GM21619 (cell line): ENCODE results near the gene CTDSP1.

Experiments used
- ATAC-seq: cut with Tn5 transposase; IDR thresholded peaks from one replicate; pipeline ENCODE4 v1.9.1; 2021; ENCODE audit not compliant: unreplicated experiment

The CTDSP1 gene

DNA sequence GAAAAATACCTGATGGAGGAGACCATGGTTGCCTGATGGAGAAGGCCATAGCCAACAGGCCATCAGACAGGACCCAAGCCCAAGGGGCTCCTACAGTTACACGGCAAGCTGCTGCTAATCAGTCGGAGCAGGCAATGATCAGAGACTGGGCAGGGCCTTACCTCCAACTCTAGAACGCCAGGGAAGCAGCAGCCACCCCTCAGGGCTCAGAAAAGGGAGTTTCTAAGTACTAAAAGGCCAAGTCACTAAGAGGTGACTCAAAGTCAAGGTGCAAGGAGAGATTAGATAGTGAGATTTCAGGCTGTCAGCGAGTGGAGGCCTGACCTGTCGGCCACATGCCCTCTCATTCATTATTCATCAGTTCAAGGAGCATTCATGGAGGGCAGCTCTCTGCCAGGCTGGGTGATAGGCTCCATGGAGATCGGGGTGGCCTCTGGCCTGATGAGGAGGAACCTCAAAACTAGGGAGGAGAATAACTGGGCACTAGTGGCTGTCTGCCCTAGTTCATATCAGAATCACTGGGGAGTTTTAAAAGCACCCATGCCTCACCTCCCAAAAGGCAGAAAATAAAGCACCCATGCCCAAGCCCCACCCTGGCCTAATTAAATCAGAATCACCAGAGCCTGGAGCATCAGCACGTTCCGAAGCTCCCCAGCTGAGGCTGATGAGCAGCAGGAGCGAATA is 22.9 kb downstream of the CTDSP1 start:
- no peak for ATAC-seq

DNA sequence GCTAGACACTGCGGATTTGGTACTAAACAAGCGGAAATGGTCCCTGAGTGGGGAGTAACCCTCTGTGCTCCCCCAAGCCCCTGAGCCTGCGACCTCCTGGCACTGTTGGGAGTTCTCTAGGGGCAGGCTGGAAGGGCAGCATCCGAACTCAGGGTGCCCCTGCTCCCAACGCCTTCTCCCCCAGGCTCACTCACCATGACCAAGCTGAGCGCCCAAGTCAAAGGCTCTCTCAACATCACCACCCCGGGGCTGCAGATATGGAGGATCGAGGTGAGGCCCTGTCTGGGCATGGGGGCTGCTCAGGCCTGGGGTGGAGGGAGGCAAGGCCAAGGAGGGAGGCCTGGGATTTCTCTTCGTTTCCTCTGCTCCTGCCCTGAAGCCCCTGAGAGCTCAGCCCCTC is 23.9 kb downstream of the CTDSP1 start:
- ATAC-seq, result no peak

DNA sequence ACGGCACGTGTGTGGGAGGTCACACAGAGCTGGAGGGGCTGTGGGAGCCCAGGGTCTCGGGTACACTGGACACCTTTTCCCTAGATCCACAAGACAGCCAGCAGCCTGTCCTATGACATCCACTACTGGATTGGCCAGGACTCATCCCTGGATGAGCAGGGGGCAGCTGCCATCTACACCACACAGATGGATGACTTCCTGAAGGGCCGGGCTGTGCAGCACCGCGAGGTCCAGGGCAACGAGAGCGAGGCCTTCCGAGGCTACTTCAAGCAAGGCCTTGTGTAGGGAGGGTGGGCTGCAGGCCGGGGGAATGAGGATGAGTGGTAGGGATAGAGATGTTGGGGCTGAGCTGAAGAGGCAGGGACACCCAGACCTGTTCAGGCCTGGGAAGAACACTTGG is 25.9 kb downstream of the CTDSP1 start:
- ATAC-seq, result no peak

DNA sequence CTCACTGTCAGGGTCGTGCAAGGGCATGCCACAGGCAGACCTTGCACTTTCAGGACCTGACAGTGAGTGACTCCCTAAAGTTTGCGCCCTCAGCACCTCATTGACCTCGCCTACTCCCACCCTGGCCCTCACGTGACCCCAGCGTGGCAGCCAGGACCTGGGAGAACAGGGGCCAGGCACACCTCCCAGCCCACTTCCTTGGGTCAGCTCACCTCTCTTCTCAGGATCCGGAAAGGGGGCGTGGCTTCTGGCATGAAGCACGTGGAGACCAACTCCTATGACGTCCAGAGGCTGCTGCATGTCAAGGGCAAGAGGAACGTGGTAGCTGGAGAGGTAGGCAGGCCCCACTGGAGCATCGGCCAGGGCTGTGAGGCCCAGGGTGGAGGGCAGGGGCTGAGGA is 28.1 kb downstream of the CTDSP1 start:
- ATAC-seq, result no peak

DNA sequence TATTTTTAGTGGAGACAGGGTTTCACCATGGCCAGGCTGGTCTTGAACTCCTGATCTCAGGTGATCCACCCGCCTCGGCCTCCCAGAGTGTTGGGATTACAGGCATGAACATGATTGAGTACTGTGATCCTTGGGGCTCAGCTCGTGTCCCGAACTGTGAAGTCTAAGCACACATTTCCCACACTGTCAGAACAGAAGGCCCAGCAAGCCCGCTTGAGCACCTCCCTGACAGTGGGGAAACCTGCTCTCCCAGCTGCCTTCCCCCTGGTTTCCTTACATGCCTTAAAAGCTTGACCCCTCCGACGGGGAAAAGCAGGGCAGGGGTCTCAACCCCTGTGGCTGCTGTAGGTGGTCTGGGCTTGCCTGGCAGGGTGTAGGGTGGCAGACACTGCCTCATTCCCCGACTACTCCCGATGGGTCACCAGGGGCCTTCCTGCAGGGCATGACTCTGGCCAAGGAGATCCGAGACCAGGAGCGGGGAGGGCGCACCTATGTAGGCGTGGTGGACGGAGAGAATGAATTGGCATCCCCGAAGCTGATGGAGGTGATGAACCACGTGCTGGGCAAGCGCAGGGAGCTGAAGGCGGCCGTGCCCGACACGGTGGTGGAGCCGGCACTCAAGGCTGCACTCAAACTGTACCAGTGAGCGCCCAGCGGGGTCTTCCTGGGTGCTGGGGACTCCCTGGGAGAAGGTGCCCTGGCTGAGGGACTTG is 29.3 kb downstream of the CTDSP1 start:
- no peak for ATAC-seq

DNA sequence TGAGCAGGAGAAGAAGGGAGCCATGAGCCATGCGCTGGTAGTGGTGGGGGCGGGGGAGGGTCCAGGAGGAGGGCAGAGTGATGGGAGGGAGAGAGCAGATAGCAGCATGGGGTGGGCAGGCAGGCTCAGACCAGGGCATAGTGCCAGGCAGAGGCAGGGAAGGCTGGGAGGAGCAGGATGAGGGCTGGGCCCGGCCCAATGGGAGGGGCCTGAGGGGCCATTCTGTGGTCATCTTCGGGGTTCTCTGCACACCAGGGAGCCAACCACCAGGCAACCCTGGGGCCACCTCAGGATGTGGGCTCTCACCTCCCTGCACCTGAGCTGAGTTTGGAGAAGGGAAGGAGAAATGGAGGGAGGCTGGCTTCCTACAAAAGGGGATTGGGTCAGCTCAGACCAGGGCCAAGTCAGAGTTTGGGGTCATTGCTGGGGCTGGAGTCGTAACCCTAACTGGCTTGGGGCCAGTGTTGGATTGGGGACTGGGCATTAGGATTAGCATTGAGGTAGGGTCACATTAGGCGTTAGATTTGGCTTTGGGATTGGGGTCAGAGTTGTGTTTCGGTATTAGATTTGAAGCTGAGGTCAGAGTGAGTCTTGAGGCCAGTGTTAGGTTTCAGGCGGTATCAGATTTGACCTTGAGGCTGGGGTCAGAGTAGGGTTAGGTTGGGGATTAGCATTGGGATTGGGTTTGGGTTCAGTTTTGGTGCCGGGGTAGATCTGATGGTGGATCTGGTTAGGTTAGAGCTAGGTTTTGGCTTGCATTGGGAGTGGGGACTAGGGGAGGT is 30.4 kb downstream of the CTDSP1 start:
- no peak for ATAC-seq

DNA sequence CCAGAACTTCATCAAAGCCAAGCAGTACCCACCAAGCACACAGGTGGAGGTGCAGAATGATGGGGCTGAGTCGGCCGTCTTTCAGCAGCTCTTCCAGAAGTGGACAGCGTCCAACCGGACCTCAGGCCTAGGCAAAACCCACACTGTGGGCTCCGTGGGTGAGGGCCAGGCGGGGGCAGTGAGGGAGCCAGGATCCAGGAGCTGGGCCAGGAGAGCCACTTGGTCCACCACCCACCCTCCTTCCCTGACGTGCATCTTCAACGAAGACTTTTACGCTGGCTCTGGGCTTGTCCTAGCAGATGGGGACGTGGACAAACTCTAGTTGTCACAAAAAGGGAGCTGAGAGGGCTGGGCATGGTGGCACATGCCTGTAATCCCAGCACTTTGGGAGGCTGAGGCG is 31.1 kb downstream of the CTDSP1 start:
- no peak for ATAC-seq

DNA sequence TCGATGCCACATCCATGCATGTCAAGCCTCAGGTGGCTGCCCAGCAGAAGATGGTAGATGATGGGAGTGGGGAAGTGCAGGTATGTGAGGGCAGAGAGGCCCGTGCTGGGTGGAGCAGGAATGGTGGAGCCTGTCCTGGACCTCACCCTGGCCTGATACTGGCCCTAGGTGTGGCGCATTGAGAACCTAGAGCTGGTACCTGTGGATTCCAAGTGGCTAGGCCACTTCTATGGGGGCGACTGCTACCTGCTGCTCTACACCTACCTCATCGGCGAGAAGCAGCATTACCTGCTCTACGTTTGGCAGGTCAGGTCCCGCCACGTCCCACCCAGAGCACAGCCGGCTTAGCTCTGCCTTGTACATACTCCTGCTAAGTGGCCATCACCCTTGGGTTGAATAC is 32.2 kb downstream of the CTDSP1 start:
- ATAC-seq, result no peak

DNA sequence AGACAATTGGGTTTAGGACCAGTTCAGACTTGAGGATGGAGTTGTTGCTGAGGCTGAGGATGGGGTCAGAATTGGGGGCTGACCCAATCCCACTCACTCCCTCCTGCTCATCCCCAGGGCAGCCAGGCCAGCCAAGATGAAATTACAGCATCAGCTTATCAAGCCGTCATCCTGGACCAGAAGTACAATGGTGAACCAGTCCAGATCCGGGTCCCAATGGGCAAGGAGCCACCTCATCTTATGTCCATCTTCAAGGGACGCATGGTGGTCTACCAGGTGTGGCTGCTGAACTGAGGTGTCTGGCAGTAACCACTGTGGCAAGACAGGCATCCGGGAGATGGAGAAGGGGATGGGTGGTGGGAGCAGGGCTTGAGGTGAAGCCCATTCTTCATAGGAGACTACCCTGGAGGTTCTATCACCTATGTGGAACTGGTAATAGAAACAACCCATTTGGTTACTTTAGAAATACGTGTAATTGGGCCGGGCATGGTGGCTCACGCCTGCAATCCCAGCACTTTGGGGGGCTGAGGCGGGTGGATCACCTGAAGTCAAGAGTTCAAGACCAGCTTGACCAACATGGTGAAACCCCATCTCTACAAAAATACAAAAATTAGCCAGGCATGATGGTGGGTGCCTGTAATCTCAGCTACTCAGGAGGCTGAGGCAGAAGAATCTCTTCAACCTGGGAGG is 33.2 kb downstream of the CTDSP1 start:
- no peak for ATAC-seq

DNA sequence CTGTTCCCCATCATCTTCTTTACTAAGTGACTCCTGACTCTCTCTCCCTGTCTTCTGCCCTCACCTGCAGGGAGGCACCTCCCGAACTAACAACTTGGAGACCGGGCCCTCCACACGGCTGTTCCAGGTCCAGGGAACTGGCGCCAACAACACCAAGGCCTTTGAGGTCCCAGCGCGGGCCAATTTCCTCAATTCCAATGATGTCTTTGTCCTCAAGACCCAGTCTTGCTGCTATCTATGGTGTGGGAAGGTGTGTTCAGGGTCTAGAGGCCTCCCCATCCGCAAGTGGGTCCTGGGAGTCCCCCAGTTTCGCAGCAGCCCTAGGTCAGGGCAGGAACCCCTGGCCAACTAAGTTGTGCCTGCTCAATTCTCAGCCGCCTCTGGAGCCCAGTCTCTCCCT is 34.8 kb downstream of the CTDSP1 start:
- ATAC-seq, result no peak

DNA sequence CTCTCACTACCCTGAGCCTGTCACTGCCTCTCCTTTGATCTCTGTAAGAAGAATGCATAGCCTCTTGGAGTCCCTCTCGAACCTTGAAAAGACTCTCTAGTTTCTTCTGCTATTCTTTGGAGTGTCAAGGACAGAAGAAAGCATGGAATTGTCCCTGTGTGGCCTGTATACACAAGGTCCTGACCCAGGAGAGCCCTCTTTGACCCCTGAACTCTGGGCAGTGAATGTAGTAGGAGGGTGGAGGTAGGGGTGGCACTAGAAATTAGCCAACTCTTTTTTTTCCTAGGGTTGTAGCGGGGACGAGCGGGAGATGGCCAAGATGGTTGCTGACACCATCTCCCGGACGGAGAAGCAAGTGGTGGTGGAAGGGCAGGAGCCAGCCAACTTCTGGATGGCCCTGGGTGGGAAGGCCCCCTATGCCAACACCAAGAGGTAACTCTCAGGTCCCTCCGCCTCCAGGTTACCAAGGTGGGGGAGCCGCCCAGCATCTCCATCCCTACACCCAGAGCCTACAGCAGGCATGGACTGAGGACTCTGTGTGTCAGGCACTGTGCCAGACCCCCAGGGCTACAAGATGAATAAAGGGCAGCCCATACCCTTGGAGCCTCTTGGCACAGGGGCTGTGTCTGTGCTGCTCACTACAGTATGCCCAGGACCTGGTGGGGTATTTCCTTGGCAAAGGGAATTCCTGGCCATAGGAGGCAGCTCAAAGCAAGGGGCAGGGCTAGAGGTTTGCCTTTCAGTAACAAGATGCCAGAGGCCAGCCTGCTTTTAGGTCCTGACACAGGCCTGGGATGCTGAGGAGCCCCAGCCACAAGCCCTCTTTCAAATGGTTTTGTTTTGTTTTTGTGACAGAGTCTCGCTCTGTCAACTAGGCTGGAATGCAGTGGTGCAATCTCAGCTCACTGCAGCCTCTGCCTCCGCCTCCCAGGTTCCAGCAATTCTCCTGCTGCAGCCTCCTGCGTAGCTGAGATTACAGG is 35.6 kb downstream of the CTDSP1 start:
- ATAC-seq, result no peak

DNA sequence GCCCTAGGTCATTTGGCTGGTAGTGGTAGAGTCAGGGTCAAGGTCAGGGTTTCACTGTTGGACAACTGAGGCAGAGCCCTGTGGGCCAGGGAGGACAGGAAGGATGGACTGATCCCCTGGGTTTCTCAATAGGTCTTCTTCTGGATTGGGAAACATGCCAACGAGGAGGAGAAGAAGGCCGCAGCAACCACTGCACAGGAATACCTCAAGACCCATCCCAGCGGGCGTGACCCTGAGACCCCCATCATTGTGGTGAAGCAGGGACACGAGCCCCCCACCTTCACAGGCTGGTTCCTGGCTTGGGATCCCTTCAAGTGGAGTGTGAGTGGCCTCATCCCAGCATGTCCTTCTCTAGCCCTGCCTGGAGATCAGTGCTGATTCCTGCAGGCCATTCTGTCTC is 37.3 kb downstream of the CTDSP1 start:
- ATAC-seq, result no peak

DNA sequence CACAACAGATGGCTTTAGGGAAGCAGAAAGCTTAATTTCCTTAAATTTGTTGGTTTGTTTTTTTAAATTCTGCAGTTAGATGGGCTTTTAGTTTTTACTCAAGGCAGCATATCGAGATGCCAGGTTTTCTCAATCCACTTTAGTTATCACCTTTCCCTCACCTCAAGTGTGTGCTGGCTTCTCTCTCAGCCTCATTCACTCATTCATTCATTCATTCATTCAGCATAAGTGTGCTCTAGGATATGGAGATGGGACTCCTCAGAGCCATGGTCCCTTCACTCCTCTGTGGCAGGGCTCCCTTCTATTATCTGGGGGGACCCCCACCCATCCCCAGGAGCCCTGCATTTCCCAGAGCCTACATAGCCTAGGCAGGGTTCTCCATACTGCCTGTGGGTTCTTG is 38.3 kb downstream of the CTDSP1 start:
- no peak for ATAC-seq

DNA sequence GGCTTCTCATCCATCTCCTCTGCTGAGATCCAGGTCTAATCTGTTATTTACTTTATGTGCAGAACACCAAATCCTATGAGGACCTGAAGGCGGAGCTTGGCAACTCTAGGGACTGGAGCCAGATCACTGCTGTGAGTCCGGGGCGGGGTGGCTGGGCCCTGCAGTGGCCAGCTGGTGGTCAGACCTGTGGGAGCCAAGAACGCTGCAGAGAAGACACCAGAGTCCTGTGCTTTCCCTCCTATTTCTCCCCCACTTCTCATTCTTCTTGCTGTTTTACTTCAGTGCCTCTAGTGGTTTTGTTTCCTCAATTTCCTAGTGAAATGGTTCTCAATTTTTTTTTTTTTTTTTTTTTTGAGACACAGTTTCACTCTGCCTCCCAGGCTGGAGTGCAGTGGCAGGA is 38.9 kb downstream of the CTDSP1 start:
- no peak for ATAC-seq

DNA sequence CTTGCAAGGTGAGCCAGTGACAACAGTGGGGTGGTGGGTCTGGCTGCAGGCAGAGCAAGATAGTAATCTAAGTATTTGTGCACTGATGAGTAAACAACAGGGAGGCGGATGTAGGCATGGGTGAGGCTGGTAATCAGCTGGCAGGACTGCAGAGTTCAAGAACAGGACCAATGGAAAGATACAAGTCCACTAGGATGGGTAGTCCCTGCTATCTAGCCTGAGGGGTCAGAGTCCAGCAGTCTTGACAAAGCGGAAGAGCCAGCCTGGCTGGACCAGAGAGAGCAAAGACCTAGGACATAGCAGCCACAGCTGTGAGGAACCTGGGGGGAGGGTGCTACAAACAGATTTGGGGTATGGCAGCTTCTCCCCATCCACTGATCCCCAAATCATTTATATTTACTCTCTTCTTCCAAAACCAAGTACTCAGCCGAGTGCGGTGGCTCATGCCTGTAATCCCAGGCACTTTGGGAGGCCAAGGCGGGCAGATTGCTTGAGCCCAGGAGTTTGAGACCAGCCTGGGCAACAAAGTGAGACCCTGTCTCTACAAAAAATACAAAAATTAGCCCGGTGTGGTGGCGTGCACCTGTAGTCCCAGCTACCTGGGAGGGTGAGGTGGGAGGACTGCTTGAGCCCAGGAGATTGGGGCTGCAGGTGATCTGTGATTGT is 45.2 kb downstream of the CTDSP1 start:
- no peak for ATAC-seq

DNA sequence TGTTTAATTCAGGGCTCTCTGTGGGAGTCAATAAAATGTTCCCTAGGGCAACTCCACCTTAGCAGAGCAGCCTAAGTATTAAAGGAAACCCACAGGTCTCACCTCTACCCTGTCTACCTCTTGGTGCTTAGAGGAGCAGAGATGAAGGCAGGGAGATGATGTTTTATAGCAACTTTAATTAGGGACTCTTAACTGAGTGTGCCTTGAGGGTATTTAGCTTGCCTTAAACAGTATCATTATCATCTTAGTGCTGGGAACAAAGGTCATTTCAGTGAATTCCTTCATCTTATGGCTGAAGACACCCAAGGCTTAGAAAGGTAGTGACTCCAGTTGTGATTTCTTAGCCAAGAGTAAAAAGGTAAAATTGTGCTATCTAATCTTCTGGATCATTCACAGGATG is 45.9 kb downstream of the CTDSP1 start:
- no peak for ATAC-seq

DNA sequence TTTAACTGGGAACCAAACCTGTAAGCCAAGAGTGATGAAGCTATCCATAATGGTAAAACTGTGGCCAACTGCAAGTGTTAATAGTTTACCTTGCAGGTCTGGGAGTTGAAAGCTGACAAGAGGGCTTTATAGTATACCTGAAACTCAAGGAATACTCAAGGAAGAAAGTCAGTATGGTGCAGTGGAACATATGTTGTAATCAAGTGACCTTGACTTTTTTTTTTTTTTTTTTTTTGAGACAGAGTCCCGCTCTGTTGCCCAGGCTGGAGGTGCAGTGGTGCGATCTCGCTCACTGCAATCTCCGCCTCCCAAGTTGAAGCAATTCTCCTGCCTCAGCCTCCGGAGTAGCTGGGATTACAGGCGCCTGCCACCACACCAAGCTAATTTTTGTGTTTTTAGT is 46.9 kb downstream of the CTDSP1 start:
- no peak for ATAC-seq

DNA sequence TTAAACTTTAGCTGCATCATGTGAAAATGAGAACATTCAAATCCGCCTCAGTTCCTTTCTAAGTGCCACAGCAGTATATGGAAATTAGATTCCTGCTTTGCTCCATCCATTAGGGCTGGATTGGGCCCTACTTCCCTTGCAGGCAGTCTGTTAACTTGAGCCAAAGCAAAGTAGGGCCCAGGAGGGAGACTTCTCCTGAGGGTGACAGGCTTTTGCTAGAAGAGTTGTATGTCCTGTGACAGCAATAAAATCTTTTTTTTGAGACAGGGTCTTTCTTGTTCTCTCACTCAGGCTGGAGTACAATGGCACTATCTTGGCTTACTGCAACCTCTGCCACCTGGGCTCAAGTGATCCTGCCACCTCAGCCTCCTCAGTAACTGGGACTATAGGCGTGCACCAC is 47.4 kb downstream of the CTDSP1 start:
- ATAC-seq, result no peak

DNA sequence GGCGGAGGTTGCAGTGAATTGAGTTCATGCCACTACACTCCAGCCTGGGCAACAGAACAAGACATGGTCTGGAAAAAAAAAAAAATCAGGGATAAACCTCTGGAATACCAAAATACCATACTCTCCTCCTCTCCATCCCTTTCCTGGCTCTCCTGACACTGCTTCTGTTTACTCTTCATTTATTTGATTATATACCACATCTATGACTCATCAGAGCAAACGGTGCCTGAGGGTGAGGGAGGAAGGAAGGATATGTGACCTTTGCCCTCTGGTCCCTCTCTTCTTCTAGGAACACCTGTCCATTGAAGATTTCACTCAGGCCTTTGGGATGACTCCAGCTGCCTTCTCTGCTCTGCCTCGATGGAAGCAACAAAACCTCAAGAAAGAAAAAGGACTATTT is 49.3 kb downstream of the CTDSP1 start:
- ATAC-seq, result no peak

DNA sequence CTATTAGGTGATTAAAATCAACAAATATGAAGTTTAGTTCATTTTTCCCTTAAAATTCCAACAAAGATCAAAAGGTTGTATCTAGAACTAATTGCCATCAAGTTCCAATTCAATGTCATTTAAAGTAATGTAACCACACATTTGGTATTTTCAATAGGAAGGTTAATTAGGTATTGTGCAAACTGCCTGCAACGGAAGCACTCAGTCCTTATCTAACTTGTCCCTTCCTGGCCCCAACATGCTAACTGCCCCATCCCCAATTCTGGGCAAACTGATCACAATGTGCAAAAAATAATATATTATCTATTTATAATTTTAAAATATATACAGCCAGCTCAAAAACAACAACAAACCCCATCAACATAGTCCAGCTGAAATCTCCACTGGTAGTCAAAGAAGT is 52.4 kb downstream of the CTDSP1 start:
- no peak for ATAC-seq
